WTC11 (cell line): Measurements from ENCODE around the gene DCLK2. TPM values are rescaled to one million over a fixed set of nuclear protein-coding genes. Genes with fewer than 3 reads are reported as not detected.

Experiments used
- ATAC-seq: fragments of 200-7000 bp; cut with Tn5 transposase; 2 replicates; pipeline ENCODE4 v1.10.0; 2021; ENCODE audit warnings: mild to moderate bottlenecking, moderate library complexity
- CTCF ChIA-PET: fragments of 300-600 bp; sonication (Branson Sonifier 250); formaldehyde crosslinking; loops from one replicate; lab custom pipeline; 2021; ENCODE audit warnings: antibody characterized with exemption; lab: Charles Lee
- POLR2A ChIA-PET: fragments of 350-600 bp; sonication (Branson Sonifier 250); formaldehyde crosslinking; loops from one replicate; lab custom pipeline; 2021; ENCODE audit warnings: antibody characterized with exemption; lab: Charles Lee
- DNase-seq: peaks from one replicate; pipeline ENCODE4 v3.0.0; 2021; ENCODE audit warnings: low spot score
- H3K27ac Mint-ChIP-seq: 2 replicates; pipeline ENCODE4 v1.8.0; 2021; ENCODE audit warnings: mixed read lengths
- H3K27me3 Mint-ChIP-seq: 2 replicates; pipeline ENCODE4 v1.8.0; 2021; ENCODE audit warnings: low read depth, mild to moderate bottlenecking, moderate library complexity, mixed read lengths
- H3K36me3 Mint-ChIP-seq: 2 replicates; pipeline ENCODE4 v1.8.0; 2021; ENCODE audit warnings: mixed read lengths
- H3K4me1 Mint-ChIP-seq: 2 replicates; pipeline ENCODE4 v1.8.0; 2022; ENCODE audit warnings: mixed read lengths
- H3K4me3 Mint-ChIP-seq: 2 replicates; pipeline ENCODE4 v1.8.0; 2021; ENCODE audit warnings: mild to moderate bottlenecking, moderate library complexity, mixed read lengths
- H3K9me3 Mint-ChIP-seq: 2 replicates; pipeline ENCODE4 v1.8.0; 2021; ENCODE audit warnings: mixed read lengths
- ATF1 ChIP-seq: sonication (generic); formaldehyde crosslinking; IDR thresholded peaks from 2 replicates; pipeline ENCODE4 v1.8.1; 2023; ENCODE audit warnings: mild to moderate bottlenecking, moderate library complexity, missing genetic modification reagents
- ELF4 ChIP-seq: sonication (generic); formaldehyde crosslinking; IDR thresholded peaks from 2 replicates; pipeline ENCODE4 v1.8.1; 2022; ENCODE audit warnings: low read depth, mild to moderate bottlenecking, moderate library complexity, missing genetic modification reagents
- ESRRA ChIP-seq: sonication (generic); formaldehyde crosslinking; IDR thresholded peaks from 2 replicates; pipeline ENCODE4 v1.8.1; 2022; ENCODE audit warnings: mild to moderate bottlenecking, missing genetic modification reagents, borderline replicate concordance
- FOXJ3 ChIP-seq: sonication (generic); formaldehyde crosslinking; IDR thresholded peaks from 2 replicates; pipeline ENCODE4 v1.9.0; 2021; ENCODE audit warnings: missing genetic modification reagents, mild to moderate bottlenecking, borderline replicate concordance
- FOXK1 ChIP-seq: sonication (generic); formaldehyde crosslinking; IDR thresholded peaks from 2 replicates; pipeline ENCODE4 v1.8.0; 2022; ENCODE audit warnings: mild to moderate bottlenecking, moderate library complexity, missing genetic modification reagents
- RELA ChIP-seq: sonication (generic); formaldehyde crosslinking; IDR thresholded peaks from 2 replicates; pipeline ENCODE4 v1.8.1; 2022; ENCODE audit warnings: missing genetic modification reagents, mild to moderate bottlenecking, borderline replicate concordance
- SMAD3 ChIP-seq: sonication (generic); formaldehyde crosslinking; IDR thresholded peaks from 2 replicates; pipeline ENCODE4 v1.8.0; 2022; ENCODE audit warnings: missing genetic modification reagents, mild to moderate bottlenecking, borderline replicate concordance
- SMAD4 ChIP-seq: sonication (generic); formaldehyde crosslinking; IDR thresholded peaks from 2 replicates; pipeline ENCODE4 v1.8.0; 2022; ENCODE audit warnings: mild to moderate bottlenecking, missing genetic modification reagents
- SOX15 ChIP-seq: fragments of 250-450 bp; sonication (Bioruptor Pico); IDR thresholded peaks from 2 replicates; pipeline ENCODE4 v1.9.0; 2021; ENCODE audit warnings: mild to moderate bottlenecking
- TCF7 ChIP-seq: sonication (generic); formaldehyde crosslinking; IDR thresholded peaks from 2 replicates; pipeline ENCODE4 v1.8.0; 2022; ENCODE audit warnings: mild to moderate bottlenecking, low read depth, missing genetic modification reagents, moderate library complexity
- ZBTB21 ChIP-seq: sonication (generic); formaldehyde crosslinking; IDR thresholded peaks from 2 replicates; pipeline ENCODE4 v1.8.1; 2023; ENCODE audit warnings: mild to moderate bottlenecking, missing genetic modification reagents, borderline replicate concordance
- total RNA-seq: library from RNA; stranded (reverse); gene quantifications from 3 replicates; pipeline ENCODE4 v1.2.3, GENCODE V29; 2021
- TF ChIP-seq, protein P1 (sequence below): sonication (generic); formaldehyde crosslinking; conservative IDR thresholded peaks from 2 replicates; pipeline ENCODE4 v1.8.1; 2022; ENCODE audit warnings: mild to moderate bottlenecking, missing genetic modification reagents
- TF ChIP-seq, protein P2 (sequence below): sonication (generic); formaldehyde crosslinking; IDR thresholded peaks from 2 replicates; pipeline ENCODE4 v1.8.1; 2022; ENCODE audit warnings: mild to moderate bottlenecking, missing genetic modification reagents, moderate library complexity, borderline replicate concordance
- TF ChIP-seq, protein P3 (sequence below): fragments of 250-450 bp; sonication (Bioruptor Pico); IDR thresholded peaks from 2 replicates; pipeline ENCODE4 v1.8.0; 2021; ENCODE audit warnings: mild to moderate bottlenecking
- TF ChIP-seq, protein P4 (sequence below): sonication (generic); formaldehyde crosslinking; IDR thresholded peaks from 2 replicates; pipeline ENCODE4 v1.8.0; 2023; ENCODE audit warnings: mild to moderate bottlenecking, missing genetic modification reagents
- TF ChIP-seq, protein P5 (sequence below): sonication (generic); formaldehyde crosslinking; IDR thresholded peaks from 2 replicates; pipeline ENCODE4 v1.8.0; 2023; ENCODE audit warnings: missing genetic modification reagents, mild to moderate bottlenecking, borderline replicate concordance
- TF ChIP-seq, protein P6 (sequence below): sonication (generic); formaldehyde crosslinking; IDR thresholded peaks from 2 replicates; pipeline ENCODE4 v1.8.0; 2022; ENCODE audit warnings: mild to moderate bottlenecking, missing genetic modification reagents
- TF ChIP-seq, protein P7 (sequence below): sonication (generic); formaldehyde crosslinking; IDR thresholded peaks from 2 replicates; pipeline ENCODE4 v1.8.0; 2022; ENCODE audit warnings: missing genetic modification reagents

DCLK2 gene
- total RNA-seq, 1 experiment from 2014 or later: 0.17 TPM

DNA sequence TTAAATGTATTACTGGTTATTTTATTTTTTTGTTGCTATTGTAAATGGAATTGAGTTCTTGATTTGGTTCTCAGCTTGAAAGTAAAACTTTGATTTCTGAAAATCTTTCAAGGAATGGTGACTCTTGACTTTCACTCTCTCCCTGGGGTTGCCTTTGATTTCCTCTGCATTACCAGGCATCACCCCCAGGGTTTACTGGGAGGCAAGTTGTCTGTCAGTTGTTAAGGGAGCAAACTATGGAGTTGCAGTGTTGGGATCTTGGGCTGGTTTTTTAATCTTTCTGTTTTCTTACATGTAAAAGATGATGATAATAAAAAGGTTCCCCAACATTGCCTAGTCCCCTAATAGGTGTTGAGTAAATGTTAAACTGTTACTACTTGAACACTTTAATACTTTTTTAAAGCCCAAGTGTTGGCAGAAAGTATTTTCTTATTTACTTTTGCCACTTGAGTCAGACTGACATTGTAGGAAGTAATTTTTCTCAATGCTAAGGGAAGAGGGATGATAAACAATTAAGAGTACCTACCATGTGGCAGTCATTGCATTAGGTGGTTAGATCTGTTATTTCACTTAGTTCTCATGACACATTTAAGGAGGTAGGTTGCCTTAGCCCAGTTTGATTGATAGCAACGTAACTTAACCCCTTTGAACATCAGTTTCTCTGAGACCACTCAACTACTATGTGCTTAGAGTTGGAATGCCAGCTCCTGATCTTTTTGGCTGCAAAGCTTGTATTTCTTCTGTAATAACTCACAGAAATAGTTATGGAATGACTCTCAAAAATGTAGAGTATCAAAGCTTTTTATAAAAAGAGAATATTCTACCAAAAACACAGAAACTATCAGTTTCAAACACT lies 67.1 kb downstream of the DCLK2 start:
- Mint-ChIP-seq H3K36me3 (peaks cover 9% of the 10 kb centered on the region), H3K27ac (no peak overlapping the region), H3K9me3 (peaks cover 17% of the 10 kb centered on the region), H3K4me1 (peaks cover 3% of the 10 kb centered on the region; the same call in 1 of the 2 replicates), H3K4me3 (no peak overlapping the region), H3K27me3 (no peaks in the 10 kb centered on the region)
- TF ChIP-seq ESRRA (CRISPR knock-in tag): no peak
- TF ChIP-seq ZBTB21 (CRISPR knock-in tag): no peak
- POLR2A ChIA-PET: no interaction called here
- ATAC-seq (peak; percentile 85), DNase-seq (peak; percentile 24)
- CTCF ChIA-PET: interaction anchor here (0.8 kb wide), 1 partner anchor 14 kb away, joined by 3 read pairs; no protein-coding TSS in a partner anchor

DNA sequence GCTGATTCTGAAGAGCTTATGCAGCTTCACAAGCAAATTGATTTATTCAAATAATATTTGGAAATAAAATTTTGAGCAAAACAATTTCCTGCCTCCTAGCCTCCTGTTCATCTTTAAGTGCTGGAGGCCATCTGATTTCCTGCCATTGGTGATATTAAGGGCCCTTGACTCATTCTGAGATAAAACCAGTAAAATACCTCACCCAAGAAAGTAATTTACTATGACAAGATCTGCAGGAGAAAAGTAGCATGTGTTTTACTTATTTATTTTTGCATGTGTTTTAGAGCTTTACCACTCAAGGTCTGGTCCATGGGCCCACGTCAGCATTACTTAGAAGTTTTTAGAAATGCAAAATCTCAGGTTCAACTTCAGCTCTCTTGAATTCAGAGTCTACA lies 67.7 kb downstream of the DCLK2 start:
- ChIA-PET CTCF (interaction anchor here (0.8 kb wide), 1 partner anchor 13 kb away, joined by 3 read pairs; no protein-coding TSS in a partner anchor), POLR2A (no interaction called here)
- H3K27me3 Mint-ChIP-seq: no peaks in the 10 kb centered on the region
- no peak overlapping the region for H3K4me3 Mint-ChIP-seq
- no peak for TF ChIP-seq ELF4 (CRISPR knock-in tag)
- no peak for TF ChIP-seq FOXK1 (CRISPR knock-in tag)
- TF ChIP-seq, protein P1, sequence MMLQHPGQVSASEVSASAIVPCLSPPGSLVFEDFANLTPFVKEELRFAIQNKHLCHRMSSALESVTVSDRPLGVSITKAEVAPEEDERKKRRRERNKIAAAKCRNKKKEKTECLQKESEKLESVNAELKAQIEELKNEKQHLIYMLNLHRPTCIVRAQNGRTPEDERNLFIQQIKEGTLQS (CRISPR knock-in tag): no peak
- no peak for TF ChIP-seq ESRRA (CRISPR knock-in tag)
- TF ChIP-seq SMAD3 (CRISPR knock-in tag): no peak
- no peak for TF ChIP-seq ZBTB21 (CRISPR knock-in tag)
- no peak for TF ChIP-seq RELA (CRISPR knock-in tag)
- TF ChIP-seq, protein P2, sequence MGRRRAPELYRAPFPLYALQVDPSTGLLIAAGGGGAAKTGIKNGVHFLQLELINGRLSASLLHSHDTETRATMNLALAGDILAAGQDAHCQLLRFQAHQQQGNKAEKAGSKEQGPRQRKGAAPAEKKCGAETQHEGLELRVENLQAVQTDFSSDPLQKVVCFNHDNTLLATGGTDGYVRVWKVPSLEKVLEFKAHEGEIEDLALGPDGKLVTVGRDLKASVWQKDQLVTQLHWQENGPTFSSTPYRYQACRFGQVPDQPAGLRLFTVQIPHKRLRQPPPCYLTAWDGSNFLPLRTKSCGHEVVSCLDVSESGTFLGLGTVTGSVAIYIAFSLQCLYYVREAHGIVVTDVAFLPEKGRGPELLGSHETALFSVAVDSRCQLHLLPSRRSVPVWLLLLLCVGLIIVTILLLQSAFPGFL (CRISPR knock-in tag): no peak
- TF ChIP-seq SOX15 (CRISPR knock-in tag): no peak
- TF ChIP-seq, protein P3, sequence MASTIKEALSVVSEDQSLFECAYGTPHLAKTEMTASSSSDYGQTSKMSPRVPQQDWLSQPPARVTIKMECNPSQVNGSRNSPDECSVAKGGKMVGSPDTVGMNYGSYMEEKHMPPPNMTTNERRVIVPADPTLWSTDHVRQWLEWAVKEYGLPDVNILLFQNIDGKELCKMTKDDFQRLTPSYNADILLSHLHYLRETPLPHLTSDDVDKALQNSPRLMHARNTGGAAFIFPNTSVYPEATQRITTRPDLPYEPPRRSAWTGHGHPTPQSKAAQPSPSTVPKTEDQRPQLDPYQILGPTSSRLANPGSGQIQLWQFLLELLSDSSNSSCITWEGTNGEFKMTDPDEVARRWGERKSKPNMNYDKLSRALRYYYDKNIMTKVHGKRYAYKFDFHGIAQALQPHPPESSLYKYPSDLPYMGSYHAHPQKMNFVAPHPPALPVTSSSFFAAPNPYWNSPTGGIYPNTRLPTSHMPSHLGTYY (CRISPR knock-in tag): no peak
- TF ChIP-seq, protein P4, sequence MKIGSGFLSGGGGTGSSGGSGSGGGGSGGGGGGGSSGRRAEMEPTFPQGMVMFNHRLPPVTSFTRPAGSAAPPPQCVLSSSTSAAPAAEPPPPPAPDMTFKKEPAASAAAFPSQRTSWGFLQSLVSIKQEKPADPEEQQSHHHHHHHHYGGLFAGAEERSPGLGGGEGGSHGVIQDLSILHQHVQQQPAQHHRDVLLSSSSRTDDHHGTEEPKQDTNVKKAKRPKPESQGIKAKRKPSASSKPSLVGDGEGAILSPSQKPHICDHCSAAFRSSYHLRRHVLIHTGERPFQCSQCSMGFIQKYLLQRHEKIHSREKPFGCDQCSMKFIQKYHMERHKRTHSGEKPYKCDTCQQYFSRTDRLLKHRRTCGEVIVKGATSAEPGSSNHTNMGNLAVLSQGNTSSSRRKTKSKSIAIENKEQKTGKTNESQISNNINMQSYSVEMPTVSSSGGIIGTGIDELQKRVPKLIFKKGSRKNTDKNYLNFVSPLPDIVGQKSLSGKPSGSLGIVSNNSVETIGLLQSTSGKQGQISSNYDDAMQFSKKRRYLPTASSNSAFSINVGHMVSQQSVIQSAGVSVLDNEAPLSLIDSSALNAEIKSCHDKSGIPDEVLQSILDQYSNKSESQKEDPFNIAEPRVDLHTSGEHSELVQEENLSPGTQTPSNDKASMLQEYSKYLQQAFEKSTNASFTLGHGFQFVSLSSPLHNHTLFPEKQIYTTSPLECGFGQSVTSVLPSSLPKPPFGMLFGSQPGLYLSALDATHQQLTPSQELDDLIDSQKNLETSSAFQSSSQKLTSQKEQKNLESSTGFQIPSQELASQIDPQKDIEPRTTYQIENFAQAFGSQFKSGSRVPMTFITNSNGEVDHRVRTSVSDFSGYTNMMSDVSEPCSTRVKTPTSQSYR: no peak
- no peak for TF ChIP-seq FOXJ3 (CRISPR knock-in tag)
- TF ChIP-seq, protein P5, sequence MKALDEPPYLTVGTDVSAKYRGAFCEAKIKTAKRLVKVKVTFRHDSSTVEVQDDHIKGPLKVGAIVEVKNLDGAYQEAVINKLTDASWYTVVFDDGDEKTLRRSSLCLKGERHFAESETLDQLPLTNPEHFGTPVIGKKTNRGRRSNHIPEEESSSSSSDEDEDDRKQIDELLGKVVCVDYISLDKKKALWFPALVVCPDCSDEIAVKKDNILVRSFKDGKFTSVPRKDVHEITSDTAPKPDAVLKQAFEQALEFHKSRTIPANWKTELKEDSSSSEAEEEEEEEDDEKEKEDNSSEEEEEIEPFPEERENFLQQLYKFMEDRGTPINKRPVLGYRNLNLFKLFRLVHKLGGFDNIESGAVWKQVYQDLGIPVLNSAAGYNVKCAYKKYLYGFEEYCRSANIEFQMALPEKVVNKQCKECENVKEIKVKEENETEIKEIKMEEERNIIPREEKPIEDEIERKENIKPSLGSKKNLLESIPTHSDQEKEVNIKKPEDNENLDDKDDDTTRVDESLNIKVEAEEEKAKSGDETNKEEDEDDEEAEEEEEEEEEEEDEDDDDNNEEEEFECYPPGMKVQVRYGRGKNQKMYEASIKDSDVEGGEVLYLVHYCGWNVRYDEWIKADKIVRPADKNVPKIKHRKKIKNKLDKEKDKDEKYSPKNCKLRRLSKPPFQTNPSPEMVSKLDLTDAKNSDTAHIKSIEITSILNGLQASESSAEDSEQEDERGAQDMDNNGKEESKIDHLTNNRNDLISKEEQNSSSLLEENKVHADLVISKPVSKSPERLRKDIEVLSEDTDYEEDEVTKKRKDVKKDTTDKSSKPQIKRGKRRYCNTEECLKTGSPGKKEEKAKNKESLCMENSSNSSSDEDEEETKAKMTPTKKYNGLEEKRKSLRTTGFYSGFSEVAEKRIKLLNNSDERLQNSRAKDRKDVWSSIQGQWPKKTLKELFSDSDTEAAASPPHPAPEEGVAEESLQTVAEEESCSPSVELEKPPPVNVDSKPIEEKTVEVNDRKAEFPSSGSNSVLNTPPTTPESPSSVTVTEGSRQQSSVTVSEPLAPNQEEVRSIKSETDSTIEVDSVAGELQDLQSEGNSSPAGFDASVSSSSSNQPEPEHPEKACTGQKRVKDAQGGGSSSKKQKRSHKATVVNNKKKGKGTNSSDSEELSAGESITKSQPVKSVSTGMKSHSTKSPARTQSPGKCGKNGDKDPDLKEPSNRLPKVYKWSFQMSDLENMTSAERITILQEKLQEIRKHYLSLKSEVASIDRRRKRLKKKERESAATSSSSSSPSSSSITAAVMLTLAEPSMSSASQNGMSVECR (CRISPR knock-in tag): no peak
- TF ChIP-seq, protein P6, sequence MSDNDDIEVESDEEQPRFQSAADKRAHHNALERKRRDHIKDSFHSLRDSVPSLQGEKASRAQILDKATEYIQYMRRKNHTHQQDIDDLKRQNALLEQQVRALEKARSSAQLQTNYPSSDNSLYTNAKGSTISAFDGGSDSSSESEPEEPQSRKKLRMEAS (CRISPR knock-in tag): no peak
- TF ChIP-seq ATF1: no peak
- TF ChIP-seq TCF7 (CRISPR knock-in tag): no peak
- TF ChIP-seq, protein P7, sequence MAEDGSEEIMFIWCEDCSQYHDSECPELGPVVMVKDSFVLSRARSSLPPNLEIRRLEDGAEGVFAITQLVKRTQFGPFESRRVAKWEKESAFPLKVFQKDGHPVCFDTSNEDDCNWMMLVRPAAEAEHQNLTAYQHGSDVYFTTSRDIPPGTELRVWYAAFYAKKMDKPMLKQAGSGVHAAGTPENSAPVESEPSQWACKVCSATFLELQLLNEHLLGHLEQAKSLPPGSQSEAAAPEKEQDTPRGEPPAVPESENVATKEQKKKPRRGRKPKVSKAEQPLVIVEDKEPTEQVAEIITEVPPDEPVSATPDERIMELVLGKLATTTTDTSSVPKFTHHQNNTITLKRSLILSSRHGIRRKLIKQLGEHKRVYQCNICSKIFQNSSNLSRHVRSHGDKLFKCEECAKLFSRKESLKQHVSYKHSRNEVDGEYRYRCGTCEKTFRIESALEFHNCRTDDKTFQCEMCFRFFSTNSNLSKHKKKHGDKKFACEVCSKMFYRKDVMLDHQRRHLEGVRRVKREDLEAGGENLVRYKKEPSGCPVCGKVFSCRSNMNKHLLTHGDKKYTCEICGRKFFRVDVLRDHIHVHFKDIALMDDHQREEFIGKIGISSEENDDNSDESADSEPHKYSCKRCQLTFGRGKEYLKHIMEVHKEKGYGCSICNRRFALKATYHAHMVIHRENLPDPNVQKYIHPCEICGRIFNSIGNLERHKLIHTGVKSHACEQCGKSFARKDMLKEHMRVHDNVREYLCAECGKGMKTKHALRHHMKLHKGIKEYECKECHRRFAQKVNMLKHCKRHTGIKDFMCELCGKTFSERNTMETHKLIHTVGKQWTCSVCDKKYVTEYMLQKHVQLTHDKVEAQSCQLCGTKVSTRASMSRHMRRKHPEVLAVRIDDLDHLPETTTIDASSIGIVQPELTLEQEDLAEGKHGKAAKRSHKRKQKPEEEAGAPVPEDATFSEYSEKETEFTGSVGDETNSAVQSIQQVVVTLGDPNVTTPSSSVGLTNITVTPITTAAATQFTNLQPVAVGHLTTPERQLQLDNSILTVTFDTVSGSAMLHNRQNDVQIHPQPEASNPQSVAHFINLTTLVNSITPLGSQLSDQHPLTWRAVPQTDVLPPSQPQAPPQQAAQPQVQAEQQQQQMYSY (CRISPR knock-in tag): no peak
- TF ChIP-seq SMAD4 (CRISPR knock-in tag): no peak
- peaks cover 3% of the 10 kb centered on the region; the same call in 1 of the 2 replicates for H3K4me1 Mint-ChIP-seq
- ATAC-seq: no peak
- no peak for DNase-seq
- peaks cover 17% of the 10 kb centered on the region for H3K9me3 Mint-ChIP-seq
- H3K36me3 Mint-ChIP-seq: peaks cover 9% of the 10 kb centered on the region
- no peak overlapping the region for H3K27ac Mint-ChIP-seq
